Measurements from ENCODE around the gene FHOD3. TPM values are rescaled to one million over a fixed set of nuclear protein-coding genes. Genes with fewer than 3 reads are reported as not detected.

The FHOD3 gene
- total RNA-seq, 4 donors from 2014 or later: 15.6 to 25.9 (median 21.6) TPM

DNA sequence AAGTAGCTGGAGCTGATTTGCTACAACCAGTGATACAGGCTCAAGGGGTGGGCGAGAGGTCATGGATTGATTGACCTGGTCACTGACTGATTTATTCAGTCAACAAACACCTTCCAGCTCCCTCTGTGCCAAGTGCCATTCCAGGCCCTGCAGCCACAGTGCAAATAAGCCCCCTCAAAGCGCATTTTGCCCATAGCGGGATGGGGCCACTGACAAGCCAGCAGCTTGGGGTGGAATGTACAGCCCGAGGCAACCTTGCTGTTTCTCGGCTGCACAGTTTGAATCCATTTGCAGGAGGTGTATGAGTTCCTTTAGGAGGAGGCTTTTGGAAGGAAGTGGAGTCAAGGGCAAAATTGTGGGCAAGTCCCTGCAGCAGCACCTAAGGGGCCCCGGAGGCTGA lies 296.1 kb downstream of the FHOD3 start:
- Histone ChIP-seq H3K36me3 (no peaks in the 10 kb centered on the region), H3K4me3 (no peak overlapping the region), H3K9me3 (no peaks in the 10 kb centered on the region), H3K27me3 (no peaks in the 10 kb centered on the region), H3K4me1 (no peaks in the 10 kb centered on the region), H3K27ac (no peak overlapping the region)
- TF ChIP-seq EP300 (IDR thresholded peaks at IDR 0.05): no peak
- TF ChIP-seq POLR2A (IDR thresholded peaks at IDR 0.05): no peak
- DNase-seq (ENCODE audit: low spot score in 2 of 2): no peak
- 79 to 87% methylated on average over 5 to 6 of the region's 6 CpGs for WGBS, 2 donors

GRCh38 chr18:36594621-36595020 lies 297.1 kb downstream of the FHOD3 start:
- WGBS, 2 donors: 91 to 92% methylated on average over 9 of the region's 9 CpGs
- no peak overlapping the region for H3K4me3 ChIP-seq
- H3K4me1 ChIP-seq: no peaks in the 10 kb centered on the region
- no peaks in the 10 kb centered on the region for H3K27me3 ChIP-seq
- TF ChIP-seq CTCF (IDR thresholded peaks at IDR 0.05) (no peak), EP300 (IDR thresholded peaks at IDR 0.05) (no peak), POLR2A (IDR thresholded peaks at IDR 0.05) (no peak)
- H3K36me3 ChIP-seq: no peaks in the 10 kb centered on the region
- no peak for DNase-seq (ENCODE audit: low spot score in 2 of 2)
- H3K9me3 ChIP-seq: no peaks in the 10 kb centered on the region
- H3K27ac ChIP-seq: no peak overlapping the region

GRCh38 chr18:36595046-36595817 lies 297.7 kb downstream of the FHOD3 start:
- DNase-seq (ENCODE audit: low spot score in 2 of 2): no peak
- Histone ChIP-seq H3K4me1 (no peaks in the 10 kb centered on the region), H3K4me3 (no peak overlapping the region), H3K27me3 (no peaks in the 10 kb centered on the region), H3K27ac (no peak overlapping the region), H3K36me3 (no peaks in the 10 kb centered on the region), H3K9me3 (no peaks in the 10 kb centered on the region)
- TF ChIP-seq CTCF (IDR thresholded peaks at IDR 0.05): no peak
- no peak for TF ChIP-seq EP300 (IDR thresholded peaks at IDR 0.05)
- no peak for TF ChIP-seq POLR2A (IDR thresholded peaks at IDR 0.05)
- 70% methylated on average over 10 of the region's 10 CpGs for WGBS, 2 donors

GRCh38 chr18:36595818-36596215 lies 298.3 kb downstream of the FHOD3 start:
- Histone ChIP-seq H3K27ac (no peak overlapping the region), H3K27me3 (no peaks in the 10 kb centered on the region), H3K4me1 (no peaks in the 10 kb centered on the region), H3K36me3 (no peaks in the 10 kb centered on the region), H3K9me3 (no peaks in the 10 kb centered on the region), H3K4me3 (no peak overlapping the region)
- no peak for DNase-seq (ENCODE audit: low spot score in 2 of 2)
- TF ChIP-seq CTCF (IDR thresholded peaks at IDR 0.05) (no peak), EP300 (IDR thresholded peaks at IDR 0.05) (no peak), POLR2A (IDR thresholded peaks at IDR 0.05) (no peak)
- 89 to 92% methylated on average over 6 of the region's 6 CpGs for WGBS, 2 donors

DNA sequence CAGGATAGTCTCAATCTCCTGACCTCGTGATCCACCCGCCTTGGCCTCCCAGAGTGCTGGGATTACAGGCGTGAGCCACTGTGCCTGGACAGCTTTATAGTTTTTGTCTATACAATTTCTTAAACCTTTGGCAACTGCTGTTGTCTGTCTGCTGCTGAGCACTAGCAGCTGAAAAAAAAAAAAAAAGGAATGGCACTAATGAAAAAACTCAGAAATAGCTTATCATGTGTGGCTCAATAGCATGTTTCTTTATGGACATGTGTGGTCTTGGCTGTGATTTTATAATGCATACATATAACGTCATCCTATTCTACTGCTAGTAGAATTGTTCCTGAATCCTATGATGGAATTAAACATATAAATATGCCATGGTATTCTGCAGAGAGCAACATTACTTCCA lies 300.1 kb downstream of the FHOD3 start:
- Histone ChIP-seq H3K4me1 (no peaks in the 10 kb centered on the region), H3K27me3 (no peaks in the 10 kb centered on the region), H3K27ac (no peak overlapping the region), H3K4me3 (no peak overlapping the region), H3K36me3 (no peaks in the 10 kb centered on the region), H3K9me3 (no peaks in the 10 kb centered on the region)
- TF ChIP-seq CTCF (IDR thresholded peaks at IDR 0.05) (no peak), POLR2A (IDR thresholded peaks at IDR 0.05) (no peak), EP300 (IDR thresholded peaks at IDR 0.05) (no peak)
- WGBS, 2 donors: 85 to 94% methylated on average over 4 of the region's 4 CpGs
- no peak for DNase-seq (ENCODE audit: low spot score in 2 of 2)
